Frontal cortex (tissue), 4 donors: ENCODE results near the gene ZNF385B. TPM values are rescaled to one million over a fixed set of nuclear protein-coding genes. Genes with fewer than 3 reads are reported as not detected.

Experiments
- DNase-seq, 2 donors: peaks; one replicate each; pipeline ENCODE4 v3.0.0; 2012; ENCODE audit warnings: low spot score in 2 of 2
- FAIRE-seq: peaks from 2 replicates; lab custom pipeline; 2012; peaks lifted over from hg19 to GRCh38; lab: Jason Lieb, UNC
- total RNA-seq: library from RNA; depleted of rRNA; stranded (reverse); fragments of >200 nt; gene quantifications from one replicate; pipeline ENCODE4 v1.2.3, GENCODE V29; 2014
- donor health status: control.
- donor health status: control.
- donor health status: control.

The ZNF385B gene
- total RNA-seq, 1 donor from 2014 or later = 7.7 TPM

GRCh38 chr2:179606141-179606540 is 255.3 kb downstream of the ZNF385B start:
- DNase-seq (no peak), FAIRE-seq (no peak)

DNA sequence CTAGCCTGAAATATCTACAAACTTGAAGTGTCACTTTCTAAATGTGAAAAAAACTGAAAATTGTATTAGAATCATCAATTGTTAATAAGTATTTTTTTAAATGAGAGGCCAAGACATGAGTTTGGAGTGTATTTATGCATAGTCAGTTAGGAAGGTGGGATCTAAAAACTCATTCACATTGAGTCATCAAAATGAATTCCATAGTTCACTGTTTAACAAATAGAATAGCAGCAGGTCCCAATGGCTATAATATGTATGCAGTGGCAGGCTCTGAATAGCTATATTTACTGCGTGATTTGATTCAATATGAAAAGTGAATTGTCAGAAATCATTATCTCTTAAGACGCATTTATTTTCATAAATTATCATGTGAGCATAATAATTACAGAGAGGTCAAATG is 256.1 kb downstream of the ZNF385B start:
- DNase-seq (no peak), FAIRE-seq (no peak)

DNA sequence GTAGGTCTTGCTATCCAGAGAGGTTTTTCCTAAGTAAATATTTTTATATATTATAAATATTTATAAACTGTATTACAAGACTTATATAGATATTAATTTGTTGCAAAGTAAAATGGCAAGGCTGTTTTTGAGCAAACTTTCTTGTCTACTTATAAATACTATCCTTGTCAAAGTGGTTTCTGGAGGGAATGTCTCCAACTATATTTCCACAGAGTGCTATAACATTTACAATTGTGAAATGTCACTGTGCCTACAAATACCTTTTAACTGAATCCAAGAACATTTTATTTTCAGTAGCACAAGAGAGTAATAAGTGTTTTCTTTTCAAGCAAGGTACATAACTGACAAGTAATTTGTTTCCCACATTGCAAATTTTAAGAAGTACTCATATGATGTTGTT is 256.8 kb downstream of the ZNF385B start:
- FAIRE-seq = no peak
- DNase-seq = no peak

DNA sequence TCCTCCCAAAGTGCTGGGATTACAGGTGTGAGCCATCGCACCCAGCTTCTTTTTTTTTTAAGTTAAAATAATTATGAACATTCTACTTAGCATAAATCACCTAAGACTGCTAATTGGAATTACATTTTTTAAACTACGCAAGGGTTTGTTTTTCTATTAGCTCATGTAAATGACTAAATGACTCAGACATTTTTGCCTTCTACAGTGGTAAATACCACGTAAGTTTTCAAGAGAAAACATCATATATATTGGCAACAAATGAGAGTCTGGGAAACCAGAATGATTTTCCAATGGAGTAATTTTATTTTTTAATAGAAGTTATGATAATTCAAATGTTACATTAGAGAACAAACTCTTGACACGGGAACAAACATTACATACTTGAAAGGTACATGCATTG is 259.0 kb downstream of the ZNF385B start:
- no peak for FAIRE-seq
- no peak for DNase-seq

- FAIRE-seq = no peak
- no peak for DNase-seq
These were observed 265.4 kb downstream of the ZNF385B start for GRCh38 chr2:179596018-179596417.

- no peak for DNase-seq
- FAIRE-seq = no peak
These were observed 266.1 kb downstream of the ZNF385B start for GRCh38 chr2:179595284-179595683.

GRCh38 chr2:179594268-179595112 is 266.9 kb downstream of the ZNF385B start:
- no peak for FAIRE-seq
- DNase-seq = no peak

- FAIRE-seq (no peak), DNase-seq (no peak)
These were observed 268.1 kb downstream of the ZNF385B start for GRCh38 chr2:179593323-179593722.

- no peak for FAIRE-seq
- no peak for DNase-seq
These were observed 269.1 kb downstream of the ZNF385B start for GRCh38 chr2:179592167-179592936.

DNA sequence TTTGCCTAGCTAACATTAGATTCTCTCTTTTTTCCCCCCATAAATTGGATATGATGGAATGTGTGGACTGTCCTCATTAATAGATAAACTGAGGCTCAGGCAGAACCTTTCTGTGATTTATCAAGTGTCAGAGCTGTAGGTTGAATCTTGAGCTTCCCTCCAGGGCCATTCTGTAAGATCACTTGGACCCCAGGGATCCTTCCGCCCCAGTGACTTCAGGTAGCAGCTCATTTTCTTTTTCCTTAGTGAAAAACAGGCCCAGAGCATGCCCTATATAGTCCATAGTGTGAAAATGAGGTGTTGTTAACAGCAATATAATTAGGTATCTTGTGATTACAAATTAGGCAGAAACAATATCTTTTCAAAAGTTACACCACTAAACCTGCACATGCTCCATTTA is 269.7 kb downstream of the ZNF385B start:
- no peak for FAIRE-seq

GRCh38 chr2:179588486-179589145 is 272.8 kb downstream of the ZNF385B start:
- FAIRE-seq (no peak), DNase-seq (no peak)

More for the DNA sequence above, 269.7 kb downstream of the ZNF385B start:
- no peak for DNase-seq

DNA sequence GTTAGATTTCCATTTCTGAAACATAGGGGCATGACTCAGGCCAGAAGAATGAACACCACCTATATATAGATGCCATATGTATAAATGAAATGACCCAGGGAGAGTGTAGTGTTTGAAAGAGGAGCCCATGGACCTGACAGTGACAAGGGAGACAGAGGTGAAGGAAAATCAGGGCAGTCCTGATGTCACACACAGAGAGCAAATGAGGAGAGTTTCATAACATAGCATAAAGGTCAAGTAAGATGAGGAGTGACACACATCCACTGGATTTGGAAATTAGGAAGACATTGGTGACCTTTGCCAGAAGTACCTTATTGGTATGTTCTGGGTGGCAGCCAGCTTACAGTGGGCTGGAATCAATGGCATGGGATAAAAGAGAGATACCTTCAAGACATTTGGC is 276.7 kb downstream of the ZNF385B start:
- DNase-seq (no peak), FAIRE-seq (no peak)

DNA sequence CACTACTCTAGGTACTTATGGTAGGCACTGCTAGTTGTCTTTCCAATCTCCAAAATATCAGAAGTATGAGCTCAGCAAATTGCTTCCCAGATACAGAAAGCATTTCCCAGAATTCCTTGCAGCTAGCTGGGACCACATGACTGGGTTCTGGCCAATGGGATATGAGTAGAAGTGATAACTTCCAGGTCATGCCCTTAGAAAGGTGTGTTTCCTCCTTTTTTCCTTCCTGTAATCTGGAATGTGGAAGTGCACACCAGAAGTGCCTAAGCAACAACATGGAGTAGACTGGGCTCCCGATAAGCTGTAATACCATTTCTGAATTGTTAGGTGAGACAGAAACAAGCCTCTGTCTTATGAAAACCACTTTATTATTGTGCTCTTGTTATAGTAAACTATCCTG is 279.8 kb downstream of the ZNF385B start:
- DNase-seq = no peak
- FAIRE-seq = no peak

DNA sequence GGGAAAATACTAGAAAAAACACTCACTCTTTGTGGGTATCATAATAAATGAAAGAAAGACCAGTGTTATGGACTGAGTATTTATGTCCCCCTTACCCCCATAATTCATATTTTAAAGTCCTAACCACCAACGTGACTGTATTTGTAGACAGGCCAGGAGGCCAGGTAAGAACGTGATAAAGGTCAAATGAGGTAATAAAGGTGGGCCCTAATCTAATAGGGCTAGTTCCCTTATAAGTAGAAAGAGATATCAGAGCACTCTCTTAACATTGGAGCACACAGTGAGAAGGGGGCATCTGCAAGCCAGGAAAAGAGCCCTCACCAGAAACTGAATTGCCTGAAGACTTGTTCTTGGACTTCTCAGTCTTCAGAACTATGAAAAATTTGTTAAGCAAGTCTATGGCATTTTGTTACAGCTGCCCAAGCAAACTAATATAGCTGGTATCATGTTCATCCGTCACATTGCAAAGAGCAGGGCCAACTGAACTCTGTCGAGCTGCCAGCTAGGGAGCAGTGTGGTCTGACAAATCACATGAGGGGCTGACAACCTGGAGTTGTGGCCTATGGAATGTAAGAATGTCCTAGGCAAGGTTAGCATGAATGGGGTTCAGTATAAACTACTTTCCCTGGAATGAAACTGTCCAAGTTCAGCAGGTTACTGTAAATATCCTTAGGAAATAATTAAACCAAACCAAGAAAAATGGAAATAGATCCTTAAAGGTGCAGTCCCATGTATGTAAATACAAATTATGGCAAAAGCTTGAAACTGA is 280.9 kb downstream of the ZNF385B start:
- DNase-seq = no peak
- FAIRE-seq = no peak

DNA sequence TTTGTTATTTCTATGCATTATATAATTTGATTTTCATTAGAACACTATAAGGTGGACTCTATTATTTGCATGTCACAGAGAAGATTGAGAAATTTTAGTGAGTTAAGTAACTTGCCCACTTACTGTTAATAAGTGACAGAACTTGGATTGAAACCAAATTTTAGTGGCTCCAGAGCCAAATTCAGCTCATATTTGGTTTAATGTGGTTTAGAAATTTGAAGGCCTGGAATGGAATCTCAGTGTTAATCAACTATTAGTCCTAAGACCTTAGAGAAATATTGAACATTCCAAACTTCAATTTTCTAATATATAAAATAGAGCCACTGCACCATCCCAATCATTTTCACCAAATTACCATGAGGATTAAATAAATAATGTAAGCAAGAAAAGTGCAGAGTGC is 281.6 kb downstream of the ZNF385B start:
- DNase-seq = no peak
- no peak for FAIRE-seq

DNA sequence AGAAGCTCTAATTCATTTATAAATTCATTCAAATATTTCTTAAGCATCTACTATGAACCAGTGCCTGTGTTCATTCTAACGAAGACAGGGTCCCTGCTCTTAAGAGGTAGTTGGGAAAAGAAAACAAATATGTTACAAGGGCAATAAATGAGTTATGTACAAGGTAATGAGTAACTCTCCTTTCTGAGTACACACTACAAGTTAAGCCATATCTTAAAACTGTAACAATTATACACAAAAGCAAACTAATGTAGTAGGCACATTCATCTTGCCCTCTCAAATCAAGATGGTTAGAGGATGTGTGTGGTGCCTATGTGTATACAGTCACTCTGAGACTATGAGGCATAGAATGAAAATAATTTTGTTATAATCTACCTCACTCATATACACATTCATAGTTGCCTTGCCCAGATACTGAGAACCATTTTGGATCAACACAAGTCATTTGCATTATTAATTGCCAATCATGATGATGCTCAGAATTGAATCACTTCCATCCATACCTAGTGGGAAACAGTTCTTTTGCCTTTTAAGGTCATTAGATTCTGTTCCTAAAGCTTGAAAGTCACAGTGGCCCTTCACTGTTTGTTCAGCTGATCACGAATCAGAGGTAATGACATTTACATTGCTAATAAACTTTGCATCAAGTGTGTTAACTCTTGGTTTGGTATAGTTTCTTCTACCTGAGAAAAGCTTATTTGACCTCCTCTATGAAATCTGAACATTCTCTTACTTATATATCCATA is 283.1 kb downstream of the ZNF385B start:
- DNase-seq (no peak), FAIRE-seq (no peak)

DNA sequence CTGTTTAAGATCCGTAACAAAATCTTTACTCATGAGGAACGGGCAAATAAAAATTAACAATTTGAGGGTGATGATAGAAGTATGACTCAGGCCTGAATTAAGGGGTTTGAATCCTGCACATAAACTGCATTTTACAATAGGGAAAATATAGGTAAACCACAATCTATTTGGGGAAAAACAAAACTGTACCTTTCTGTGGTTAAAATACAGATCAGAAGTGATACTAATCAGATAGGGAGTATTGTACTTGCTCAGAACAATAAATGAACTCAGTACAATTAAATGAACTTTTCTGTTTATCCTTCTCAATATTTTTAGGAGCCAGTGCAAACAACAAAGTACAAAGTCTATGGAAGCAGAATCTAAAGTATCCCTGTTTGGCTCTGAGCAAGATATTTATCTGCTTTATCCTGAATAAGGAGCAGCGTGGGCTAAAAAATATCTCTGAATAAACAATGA is 287.3 kb downstream of the ZNF385B start:
- FAIRE-seq = no peak

DNA sequence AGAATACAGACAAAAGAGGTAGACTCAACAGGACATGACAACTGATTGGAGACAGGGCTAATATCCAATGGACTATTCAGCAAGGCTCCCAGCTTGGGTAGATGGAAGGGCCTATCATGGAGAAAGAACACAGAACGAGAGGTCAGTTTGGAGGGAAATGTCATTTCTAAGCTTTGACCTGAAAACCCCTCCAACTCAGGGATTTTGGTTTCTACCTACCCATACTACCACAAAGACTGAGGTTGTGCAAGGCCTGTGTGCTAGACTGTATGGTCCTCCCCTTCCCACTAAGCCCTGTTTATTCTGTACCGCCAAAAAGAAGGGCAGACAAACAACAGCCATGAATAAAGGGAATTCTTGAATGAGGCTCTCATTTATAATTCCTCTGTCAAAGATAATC is 288.9 kb downstream of the ZNF385B start:
- no peak for FAIRE-seq

More for the DNA sequence above, 287.3 kb downstream of the ZNF385B start:
- no peak for DNase-seq

GRCh38 chr2:179571721-179572120 is 289.7 kb downstream of the ZNF385B start:
- FAIRE-seq = no peak

More for the DNA sequence above, 288.9 kb downstream of the ZNF385B start:
- DNase-seq = no peak

More at GRCh38 chr2:179571721-179572120, 289.7 kb downstream of the ZNF385B start:
- no peak for DNase-seq
